SK-N-SH treated with all-trans-retinoic acid at 6 μM for 48 hours (cell line): Measurements from ENCODE around the gene PRSS56.

Experiments used
- ATAC-seq: fragments of 200-7000 bp; cut with Tn5 transposase; 3 replicates; pipeline ENCODE4 v1.9.1; 2020; ENCODE audit warnings: mild to moderate bottlenecking, moderate library complexity
- ARNTL ChIP-seq: fragments of 450-650 bp; formaldehyde crosslinking; IDR thresholded peaks from 2 replicates; pipeline ENCODE4 v1.5.0; 2020; ENCODE audit warnings: low read depth, mild to moderate bottlenecking, moderate library complexity, borderline replicate concordance
- BACH2 ChIP-seq: fragments of 250-450 bp; sonication (Bioruptor Pico); IDR thresholded peaks from 2 replicates; pipeline ENCODE4 v1.9.0; 2021; ENCODE audit warnings: mild to moderate bottlenecking, borderline replicate concordance
- CSDC2 ChIP-seq: fragments of 250-450 bp; sonication (Bioruptor Pico); IDR thresholded peaks from 2 replicates; pipeline ENCODE4 v1.5.0; 2020; ENCODE audit warnings: mild to moderate bottlenecking, moderate library complexity
- CSRNP3 ChIP-seq: fragments of 250-450 bp; sonication (Bioruptor Pico); IDR thresholded peaks from 2 replicates; pipeline ENCODE4 v1.5.1; 2021; ENCODE audit warnings: mild to moderate bottlenecking, moderate library complexity
- ESRRG ChIP-seq: fragments of 250-450 bp; sonication (Bioruptor Pico); IDR thresholded peaks from 2 replicates; pipeline ENCODE4 v1.6.1; 2021; ENCODE audit warnings: mild to moderate bottlenecking
- GLIS3 ChIP-seq: fragments of 250-450 bp; sonication (Bioruptor Pico); IDR thresholded peaks from 2 replicates; pipeline ENCODE4 v1.5.0; 2020; ENCODE audit warnings: mild to moderate bottlenecking, moderate library complexity
- ISL1 ChIP-seq: fragments of 250-450 bp; sonication (Bioruptor Pico); IDR thresholded peaks from 2 replicates; pipeline ENCODE4 v2.1.2; 2022; ENCODE audit warnings: mild to moderate bottlenecking, moderate library complexity
- PATZ1 ChIP-seq: fragments of 250-450 bp; sonication (Bioruptor Pico); IDR thresholded peaks from 2 replicates; pipeline ENCODE4 v1.8.0; 2020; ENCODE audit warnings: mild to moderate bottlenecking, moderate library complexity, borderline replicate concordance
- POU6F1 ChIP-seq: fragments of 250-450 bp; sonication (Bioruptor Pico); IDR thresholded peaks from 2 replicates; pipeline ENCODE4 v1.8.0; 2021; ENCODE audit warnings: low read depth, mild to moderate bottlenecking, moderate library complexity, borderline replicate concordance
- PPARA ChIP-seq: fragments of 250-450 bp; sonication (Bioruptor Pico); IDR thresholded peaks from 2 replicates; pipeline ENCODE4 v1.5.0; 2020; ENCODE audit warnings: mild to moderate bottlenecking, borderline replicate concordance
- RARB ChIP-seq: fragments of 250-450 bp; sonication (Bioruptor Pico); IDR thresholded peaks from 2 replicates; pipeline ENCODE4 v1.8.0; 2021; ENCODE audit warnings: mild to moderate bottlenecking, moderate library complexity
- SNAI2 ChIP-seq: fragments of 250-450 bp; sonication (Bioruptor Pico); IDR thresholded peaks from 2 replicates; pipeline ENCODE4 v1.5.0; 2020; ENCODE audit warnings: mild to moderate bottlenecking, moderate library complexity
- TCF4 ChIP-seq: fragments of 250-450 bp; sonication (Bioruptor Pico); IDR thresholded peaks from 2 replicates; pipeline ENCODE4 v1.8.0; 2021; ENCODE audit warnings: mild to moderate bottlenecking, moderate library complexity, borderline replicate concordance
- TOX ChIP-seq: fragments of 250-450 bp; sonication (Bioruptor Pico); IDR thresholded peaks from 2 replicates; pipeline ENCODE4 v1.8.0; 2021; ENCODE audit warnings: mild to moderate bottlenecking, moderate library complexity, borderline replicate concordance
- ZC3H10 ChIP-seq: fragments of 250-450 bp; sonication (Bioruptor Pico); IDR thresholded peaks from 2 replicates; pipeline ENCODE4 v1.5.1; 2021; ENCODE audit warnings: mild to moderate bottlenecking, moderate library complexity
- ZFP3 ChIP-seq: fragments of 250-450 bp; sonication (Bioruptor Pico); IDR thresholded peaks from 2 replicates; pipeline ENCODE4 v1.5.0; 2020; ENCODE audit warnings: mild to moderate bottlenecking, moderate library complexity
- ZFP30 ChIP-seq: fragments of 450-650 bp; formaldehyde crosslinking; IDR thresholded peaks from 2 replicates; pipeline ENCODE4 v1.5.0; 2022; ENCODE audit warnings: mild to moderate bottlenecking, moderate library complexity
- ZNF565 ChIP-seq: fragments of 450-650 bp; formaldehyde crosslinking; conservative IDR thresholded peaks from 2 replicates; pipeline ENCODE4 v1.5.0; 2020; ENCODE audit warnings: low read depth, mild to moderate bottlenecking, moderate library complexity
- ZNF70 ChIP-seq: fragments of 450-650 bp; formaldehyde crosslinking; IDR thresholded peaks from 2 replicates; pipeline ENCODE4 v1.5.0; 2020; ENCODE audit warnings: mild to moderate bottlenecking, moderate library complexity
- ZNF8 ChIP-seq: fragments of 450-650 bp; formaldehyde crosslinking; IDR thresholded peaks from 2 replicates; pipeline ENCODE4 v1.5.0; 2020; ENCODE audit warnings: mild to moderate bottlenecking, moderate library complexity
- TF ChIP-seq, protein P1 (sequence below): fragments of 250-450 bp; sonication (Bioruptor Pico); IDR thresholded peaks from 2 replicates; pipeline ENCODE4 v1.5.1; 2020; ENCODE audit warnings: low read depth, mild to moderate bottlenecking, moderate library complexity
- TF ChIP-seq, protein P2 (sequence below): fragments of 250-450 bp; sonication (Bioruptor Pico); IDR thresholded peaks from 2 replicates; pipeline ENCODE4 v1.5.0; 2020; ENCODE audit warnings: mild to moderate bottlenecking, moderate library complexity

Gene PRSS56

DNA sequence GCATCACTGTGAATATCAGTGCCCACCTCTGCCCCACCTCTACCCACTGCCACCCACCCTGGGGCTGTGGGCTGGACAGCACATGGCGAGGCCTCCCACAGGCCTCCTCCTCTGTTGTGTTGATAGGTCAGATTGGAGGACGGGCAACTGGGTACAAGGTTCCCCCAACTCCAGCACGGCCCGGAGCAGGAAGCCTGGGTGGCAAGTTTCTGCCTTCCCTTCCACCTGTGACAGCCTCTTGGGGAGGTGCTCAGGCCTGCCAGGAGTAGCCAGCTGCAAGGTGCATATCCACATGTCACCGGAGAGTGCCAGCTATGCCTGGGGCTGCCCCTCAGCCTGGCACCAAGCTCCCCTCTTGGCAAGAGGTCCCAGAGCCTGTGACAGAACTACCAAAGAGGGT is 25.6 kb upstream of the PRSS56 start:
- ATAC-seq = no peak
- no peak for TF ChIP-seq CSDC2 (CRISPR knock-in tag)
- TF ChIP-seq, protein P1, sequence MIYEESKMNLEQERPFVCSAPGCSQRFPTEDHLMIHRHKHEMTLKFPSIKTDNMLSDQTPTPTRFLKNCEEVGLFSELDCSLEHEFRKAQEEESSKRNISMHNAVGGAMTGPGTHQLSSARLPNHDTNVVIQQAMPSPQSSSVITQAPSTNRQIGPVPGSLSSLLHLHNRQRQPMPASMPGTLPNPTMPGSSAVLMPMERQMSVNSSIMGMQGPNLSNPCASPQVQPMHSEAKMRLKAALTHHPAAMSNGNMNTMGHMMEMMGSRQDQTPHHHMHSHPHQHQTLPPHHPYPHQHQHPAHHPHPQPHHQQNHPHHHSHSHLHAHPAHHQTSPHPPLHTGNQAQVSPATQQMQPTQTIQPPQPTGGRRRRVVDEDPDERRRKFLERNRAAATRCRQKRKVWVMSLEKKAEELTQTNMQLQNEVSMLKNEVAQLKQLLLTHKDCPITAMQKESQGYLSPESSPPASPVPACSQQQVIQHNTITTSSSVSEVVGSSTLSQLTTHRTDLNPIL = no peak
- no peak for TF ChIP-seq CSRNP3 (CRISPR knock-in tag)
- no peak for TF ChIP-seq RARB (CRISPR knock-in tag)
- TF ChIP-seq GLIS3 (CRISPR knock-in tag) = no peak
- TF ChIP-seq ESRRG = no peak
- no peak for TF ChIP-seq BACH2 (CRISPR knock-in tag)
- no peak for TF ChIP-seq SNAI2 (CRISPR knock-in tag)
- TF ChIP-seq ZNF8 (CRISPR knock-in tag) = no peak
- TF ChIP-seq PATZ1 (CRISPR knock-in tag) = no peak
- no peak for TF ChIP-seq ZFP3 (CRISPR knock-in tag)
- TF ChIP-seq ISL1 (CRISPR knock-in tag) = no peak
- no peak for TF ChIP-seq POU6F1 (CRISPR knock-in tag)
- no peak for TF ChIP-seq TOX
- TF ChIP-seq TCF4 (CRISPR knock-in tag) = no peak
- TF ChIP-seq ARNTL = no peak

- ATAC-seq = no peak
- TF ChIP-seq ZNF8 (CRISPR knock-in tag) (no peak), TCF4 (CRISPR knock-in tag) (no peak), SNAI2 (CRISPR knock-in tag) (no peak), GLIS3 (CRISPR knock-in tag) (no peak)
Measured at GRCh38 chr2:232495292-232495691, 24.9 kb upstream of the PRSS56 start.

DNA sequence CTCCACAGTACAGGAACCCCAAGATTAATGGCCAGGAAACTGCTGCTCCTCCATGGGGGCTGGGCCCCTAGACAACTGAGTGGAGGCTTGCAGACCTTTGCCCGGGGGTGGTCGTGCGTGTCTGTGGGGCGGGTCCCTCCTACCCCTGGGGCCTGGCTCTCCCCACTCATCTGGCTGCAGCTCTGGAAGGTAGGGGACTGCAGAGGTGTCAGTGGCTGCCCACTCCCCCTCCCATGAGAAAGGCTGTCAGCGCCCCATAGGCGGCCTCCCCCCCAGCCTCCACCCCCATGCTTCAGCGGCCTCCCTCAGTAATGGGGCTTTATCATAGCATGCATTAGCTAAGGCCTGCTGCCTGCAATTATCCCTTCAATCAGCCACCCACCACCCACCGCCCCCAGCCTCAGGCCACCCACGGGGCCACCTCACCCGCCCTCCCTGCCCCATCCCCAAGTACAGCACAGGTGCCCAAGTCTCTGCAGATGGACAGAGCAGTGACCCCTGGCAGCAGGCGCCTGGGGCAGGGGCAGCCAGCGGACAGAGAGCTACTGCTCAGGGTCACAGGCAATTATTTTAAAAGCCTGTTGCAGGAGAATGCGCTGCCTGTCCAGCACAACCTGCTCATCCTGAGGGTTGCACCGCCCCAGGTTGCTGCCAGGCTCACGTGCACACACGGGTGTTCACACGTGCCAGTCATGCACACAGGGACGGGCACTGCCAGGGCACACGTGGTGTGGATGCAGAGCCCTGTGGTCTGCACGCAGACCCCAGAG is 23.5 kb upstream of the PRSS56 start:
- no peak for ATAC-seq
- TF ChIP-seq ZNF70 (CRISPR knock-in tag) (no peak), TCF4 (CRISPR knock-in tag) (no peak), ARNTL (no peak), GLIS3 (CRISPR knock-in tag) (no peak), SNAI2 (CRISPR knock-in tag) (no peak), CSDC2 (CRISPR knock-in tag) (no peak), ZFP30 (CRISPR knock-in tag) (no peak)

DNA sequence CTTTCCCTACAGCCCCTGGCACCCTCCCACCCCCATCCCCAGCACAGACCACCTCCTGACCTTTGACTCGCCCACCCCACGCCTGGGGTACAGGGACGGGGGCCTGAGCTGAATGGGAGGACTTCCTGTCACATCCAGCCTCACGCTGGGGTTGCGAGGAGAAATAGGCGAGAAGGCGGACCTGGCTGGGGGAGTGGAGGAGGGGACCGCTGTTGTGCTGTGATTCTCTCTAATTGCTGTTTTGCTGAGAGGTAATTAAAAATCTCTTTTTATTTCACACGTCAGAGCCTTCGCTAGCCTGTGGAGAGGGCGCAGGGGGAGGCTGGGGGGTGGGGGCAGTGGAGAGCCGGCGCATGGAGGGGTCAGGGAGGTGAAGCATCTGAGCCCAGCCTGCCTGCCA is 22.8 kb upstream of the PRSS56 start:
- TF ChIP-seq ZNF565 (CRISPR knock-in tag) = no peak
- no peak for TF ChIP-seq POU6F1 (CRISPR knock-in tag)
- TF ChIP-seq ZFP30 (CRISPR knock-in tag) = no peak
- TF ChIP-seq GLIS3 (CRISPR knock-in tag) = no peak
- TF ChIP-seq SNAI2 (CRISPR knock-in tag) = no peak
- TF ChIP-seq RARB (CRISPR knock-in tag) = no peak
- no peak for TF ChIP-seq ZNF8 (CRISPR knock-in tag)
- TF ChIP-seq PPARA = no peak
- no peak for TF ChIP-seq ESRRG
- TF ChIP-seq TCF4 (CRISPR knock-in tag) = no peak
- TF ChIP-seq ZC3H10 (CRISPR knock-in tag) = no peak
- no peak for TF ChIP-seq CSDC2 (CRISPR knock-in tag)
- TF ChIP-seq CSRNP3 (CRISPR knock-in tag) = no peak
- no peak for TF ChIP-seq ZNF70 (CRISPR knock-in tag)
- TF ChIP-seq, protein P2, sequence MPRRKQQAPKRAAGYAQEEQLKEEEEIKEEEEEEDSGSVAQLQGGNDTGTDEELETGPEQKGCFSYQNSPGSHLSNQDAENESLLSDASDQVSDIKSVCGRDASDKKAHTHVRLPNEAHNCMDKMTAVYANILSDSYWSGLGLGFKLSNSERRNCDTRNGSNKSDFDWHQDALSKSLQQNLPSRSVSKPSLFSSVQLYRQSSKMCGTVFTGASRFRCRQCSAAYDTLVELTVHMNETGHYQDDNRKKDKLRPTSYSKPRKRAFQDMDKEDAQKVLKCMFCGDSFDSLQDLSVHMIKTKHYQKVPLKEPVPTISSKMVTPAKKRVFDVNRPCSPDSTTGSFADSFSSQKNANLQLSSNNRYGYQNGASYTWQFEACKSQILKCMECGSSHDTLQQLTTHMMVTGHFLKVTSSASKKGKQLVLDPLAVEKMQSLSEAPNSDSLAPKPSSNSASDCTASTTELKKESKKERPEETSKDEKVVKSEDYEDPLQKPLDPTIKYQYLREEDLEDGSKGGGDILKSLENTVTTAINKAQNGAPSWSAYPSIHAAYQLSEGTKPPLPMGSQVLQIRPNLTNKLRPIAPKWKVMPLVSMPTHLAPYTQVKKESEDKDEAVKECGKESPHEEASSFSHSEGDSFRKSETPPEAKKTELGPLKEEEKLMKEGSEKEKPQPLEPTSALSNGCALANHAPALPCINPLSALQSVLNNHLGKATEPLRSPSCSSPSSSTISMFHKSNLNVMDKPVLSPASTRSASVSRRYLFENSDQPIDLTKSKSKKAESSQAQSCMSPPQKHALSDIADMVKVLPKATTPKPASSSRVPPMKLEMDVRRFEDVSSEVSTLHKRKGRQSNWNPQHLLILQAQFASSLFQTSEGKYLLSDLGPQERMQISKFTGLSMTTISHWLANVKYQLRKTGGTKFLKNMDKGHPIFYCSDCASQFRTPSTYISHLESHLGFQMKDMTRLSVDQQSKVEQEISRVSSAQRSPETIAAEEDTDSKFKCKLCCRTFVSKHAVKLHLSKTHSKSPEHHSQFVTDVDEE (CRISPR knock-in tag) = no peak
- ATAC-seq = no peak
